Amygdala (tissue), 56 donors: ENCODE data around the gene DNTT.
"Not testable (repeated sequence)": the region's sequence is repeated elsewhere in the genome, so short reads cannot be mapped to it uniquely, and the experiment has no call there.

Experiments
- DNase-seq, 56 donors: peaks; one replicate each; lab custom pipeline; 2025; lab: John Stamatoyannopoulos, UW

DNTT gene

DNA sequence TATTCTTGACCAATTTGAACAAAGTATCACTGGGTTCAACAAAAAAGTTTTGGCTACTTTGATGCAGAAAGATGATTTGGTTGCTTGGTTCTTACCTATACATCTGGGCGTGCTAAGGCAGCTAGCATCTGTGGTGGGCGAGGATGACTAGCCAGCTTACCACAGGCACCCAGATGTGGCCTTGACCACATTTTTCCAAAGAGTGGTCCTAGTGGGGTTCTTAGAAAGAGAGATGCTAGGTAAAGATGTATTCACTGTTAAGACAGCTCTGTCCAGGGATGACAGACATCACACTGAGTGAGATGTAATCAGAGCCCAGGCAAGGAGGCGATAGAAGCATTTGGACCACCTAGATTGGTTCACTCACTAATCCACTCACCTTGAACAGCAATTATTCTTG, 785 bp downstream of the DNTT start:
- no peak for DNase-seq

DNA sequence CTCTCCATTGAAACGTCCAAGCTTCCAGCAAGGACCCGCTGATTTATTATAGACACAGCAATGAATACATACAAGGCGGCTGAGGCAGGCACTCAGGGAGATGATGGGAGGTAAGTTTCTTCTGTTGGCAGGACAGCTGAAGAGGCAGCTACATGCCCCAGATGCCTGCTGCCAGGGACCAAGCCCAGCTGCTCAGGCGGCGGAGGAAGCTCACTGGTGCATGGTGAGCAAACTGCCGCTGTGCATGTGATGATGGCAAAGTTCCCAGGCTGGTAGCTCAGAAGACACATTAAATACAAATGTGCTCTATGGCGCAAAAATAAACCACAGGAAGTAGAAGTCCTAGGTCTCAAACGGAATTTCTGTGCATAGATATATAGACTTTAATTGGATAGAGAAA, 2.3 kb downstream of the DNTT start:
- DNase-seq = peak in 21 of 56 donors; percentile 1 to 48 (median 14)

DNA sequence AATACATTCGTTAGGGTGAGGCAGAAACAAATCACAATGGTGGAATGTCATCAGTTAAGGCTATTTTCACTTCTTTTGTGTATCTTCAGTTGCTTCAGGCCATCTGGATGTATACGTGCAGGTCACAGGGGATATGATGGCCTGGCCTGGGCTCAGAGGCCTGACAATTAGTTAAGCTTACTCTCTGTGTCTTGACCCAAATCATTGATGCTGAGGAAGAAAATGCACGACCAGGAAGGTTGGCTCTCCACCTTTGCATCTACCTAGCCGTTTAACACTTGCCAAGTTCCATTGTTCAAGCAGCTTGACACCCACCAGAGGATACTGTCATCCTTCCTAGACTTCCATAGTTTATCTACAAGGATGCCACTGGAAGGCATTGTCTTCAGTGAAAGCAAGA, 4.6 kb downstream of the DNTT start:
- DNase-seq = not testable (repeated sequence)

DNA sequence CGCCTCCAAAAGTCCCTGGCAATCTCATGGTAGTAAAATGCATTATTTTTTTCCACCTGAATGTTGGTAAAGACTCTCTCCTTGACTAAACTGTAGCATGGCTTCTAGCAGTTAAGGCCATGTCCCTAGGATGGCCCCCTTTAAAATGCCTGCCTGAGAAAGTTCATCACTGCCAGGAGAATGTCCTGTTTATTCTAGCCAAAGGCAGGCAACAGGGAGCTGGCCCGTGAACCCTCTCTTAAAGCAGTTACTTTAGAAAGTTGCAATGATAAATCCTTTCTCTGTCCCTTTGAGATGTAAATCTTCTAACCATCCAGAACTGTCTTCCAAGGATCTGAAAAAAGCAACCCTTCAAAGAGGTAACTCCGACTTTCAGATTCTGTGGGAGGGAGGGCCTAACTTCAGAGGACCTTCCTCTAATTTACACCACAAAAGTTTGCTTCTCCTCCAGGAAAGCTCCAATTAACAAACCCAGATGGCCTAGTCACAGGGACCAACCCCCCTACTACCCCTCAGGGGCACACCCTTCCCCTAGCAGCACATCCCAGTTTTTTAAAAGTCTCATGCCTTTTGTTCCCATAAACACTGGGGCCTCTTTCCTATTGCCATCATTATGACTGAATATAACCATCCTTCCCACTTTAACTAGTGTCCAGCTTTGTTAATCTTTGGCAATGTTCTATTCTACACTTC, 5.5 kb downstream of the DNTT start:
- DNase-seq = no peak

DNA sequence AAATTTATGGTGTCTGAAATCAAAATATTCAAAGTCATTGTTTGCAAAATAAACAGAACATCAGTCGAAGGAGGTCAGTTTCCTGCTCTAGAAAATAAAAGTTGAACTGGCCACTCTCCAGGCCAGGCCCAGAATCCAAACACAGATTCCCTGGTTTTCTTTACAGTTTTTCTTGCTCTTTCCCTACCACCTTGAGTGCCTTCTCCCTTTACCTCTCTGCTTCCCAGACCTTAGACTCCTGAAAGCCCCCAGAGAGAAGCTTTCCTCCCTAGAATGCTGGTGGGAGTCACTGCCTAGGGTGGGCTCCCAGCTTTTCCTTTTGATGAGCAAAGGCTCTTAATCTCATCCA, 6.1 kb downstream of the DNTT start:
- no peak for DNase-seq

DNA sequence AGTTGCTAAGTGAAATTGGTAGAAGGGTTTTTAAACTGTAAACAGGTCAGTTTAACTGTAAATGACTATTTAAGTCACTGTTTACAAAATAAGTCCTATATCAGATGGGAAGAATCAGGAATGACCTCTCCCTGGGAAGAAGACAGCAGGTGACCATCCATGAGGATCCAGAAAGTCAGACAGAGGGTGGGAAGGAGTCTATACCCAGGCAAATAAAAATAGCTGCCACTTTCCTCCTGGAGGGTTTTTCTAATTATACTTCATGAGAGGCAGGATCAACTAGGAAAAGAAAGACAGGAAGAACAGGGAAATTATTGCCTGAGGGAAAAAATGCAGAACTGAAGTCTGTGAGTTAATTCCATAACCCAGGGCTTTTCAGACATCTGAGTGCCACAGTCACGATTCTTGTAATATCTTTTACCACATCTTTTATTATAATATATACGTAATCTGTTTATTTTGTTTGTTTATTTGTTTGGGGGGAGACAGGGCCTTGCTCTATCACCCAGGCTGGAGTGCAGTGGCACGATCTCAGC, 7.0 kb downstream of the DNTT start:
- DNase-seq = no peak

DNA sequence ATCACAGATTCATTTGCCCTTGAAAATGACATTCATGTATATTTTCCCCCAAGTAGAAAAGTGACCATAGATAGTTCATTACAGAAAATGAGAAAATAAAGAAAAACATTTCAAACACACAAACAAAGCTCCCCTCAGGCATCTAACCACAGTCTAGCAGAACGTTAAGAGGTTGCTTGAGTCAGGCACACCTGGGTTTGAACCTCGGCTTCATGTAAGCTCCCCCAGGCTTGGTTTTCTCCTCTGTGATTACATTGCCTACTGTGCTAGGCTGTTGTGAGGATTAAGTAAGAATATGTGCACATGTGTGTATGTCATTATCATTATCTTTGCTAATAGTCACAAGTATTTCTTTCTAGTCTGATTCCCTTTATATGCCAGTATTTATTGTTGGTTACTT, 9.1 kb downstream of the DNTT start:
- DNase-seq = no peak

DNA sequence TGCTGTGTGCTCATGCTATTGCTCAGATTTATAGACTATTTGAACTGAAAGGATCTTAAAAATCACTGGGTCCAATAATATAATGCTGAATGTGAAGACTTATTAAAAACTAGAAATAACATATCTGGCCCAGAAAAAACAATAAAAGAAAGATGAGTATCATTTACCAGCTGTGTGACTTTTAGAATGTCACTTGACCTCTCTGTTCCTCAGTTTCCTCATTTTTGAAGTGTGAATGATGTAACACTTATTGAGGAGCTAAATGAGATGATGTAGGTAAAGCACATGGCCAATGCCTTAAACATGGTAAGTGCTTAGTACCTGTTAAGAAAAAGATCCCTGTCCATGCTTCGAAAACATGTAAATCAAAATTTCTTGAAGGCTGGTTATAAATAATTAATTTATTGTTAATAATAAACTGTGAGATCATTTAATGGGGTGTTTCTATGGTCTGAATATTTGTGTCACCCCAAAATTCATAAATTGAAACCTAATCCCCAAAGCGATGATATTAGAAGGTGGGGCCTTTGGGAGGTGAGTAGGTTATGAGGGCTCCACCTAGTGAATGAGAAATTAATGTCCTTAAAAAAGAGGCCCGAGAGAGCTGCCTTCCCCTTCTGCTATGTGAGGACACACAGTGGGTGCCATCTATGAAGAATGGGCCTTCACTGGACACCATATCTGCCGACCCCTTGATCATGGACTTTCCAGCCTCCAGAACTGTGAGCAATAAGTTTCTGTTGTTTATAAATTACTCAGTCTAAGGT, 13.0 kb downstream of the DNTT start:
- no peak for DNase-seq

DNA sequence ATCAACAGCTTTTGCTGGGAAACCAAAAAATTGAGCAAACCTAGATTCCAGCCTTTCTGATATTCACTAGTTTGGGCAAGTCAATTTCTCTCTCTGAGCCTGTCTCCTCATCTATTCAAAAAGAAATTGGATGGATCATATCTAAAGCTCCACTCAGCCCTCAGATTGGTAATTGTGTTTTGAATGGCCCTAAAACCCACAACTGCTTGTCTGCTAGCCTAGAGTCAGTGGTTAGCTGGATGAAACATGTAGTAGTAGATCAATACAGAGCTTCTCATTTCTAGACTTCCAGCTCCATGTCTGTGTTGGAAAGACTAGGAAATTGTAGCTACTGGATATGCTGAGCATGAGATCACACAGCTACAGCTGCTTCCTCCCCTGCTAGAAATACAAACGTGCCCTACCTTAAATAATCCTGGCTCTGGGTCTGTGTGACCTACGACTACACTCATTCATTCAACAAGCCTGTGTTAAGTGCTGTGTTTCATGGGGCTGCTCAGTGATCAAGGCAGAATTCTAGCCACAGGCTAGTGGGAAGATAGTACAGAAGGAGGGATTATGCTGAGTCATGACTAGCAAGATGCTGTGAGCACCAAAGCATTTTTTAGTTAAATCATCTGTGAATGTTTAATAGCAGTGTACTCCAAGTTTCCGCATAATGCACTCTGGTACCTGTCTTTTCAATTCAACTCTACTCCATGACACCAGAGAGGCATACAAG, 15.7 kb downstream of the DNTT start:
- DNase-seq = peak in 1 of 56 donors; percentile 5

DNA sequence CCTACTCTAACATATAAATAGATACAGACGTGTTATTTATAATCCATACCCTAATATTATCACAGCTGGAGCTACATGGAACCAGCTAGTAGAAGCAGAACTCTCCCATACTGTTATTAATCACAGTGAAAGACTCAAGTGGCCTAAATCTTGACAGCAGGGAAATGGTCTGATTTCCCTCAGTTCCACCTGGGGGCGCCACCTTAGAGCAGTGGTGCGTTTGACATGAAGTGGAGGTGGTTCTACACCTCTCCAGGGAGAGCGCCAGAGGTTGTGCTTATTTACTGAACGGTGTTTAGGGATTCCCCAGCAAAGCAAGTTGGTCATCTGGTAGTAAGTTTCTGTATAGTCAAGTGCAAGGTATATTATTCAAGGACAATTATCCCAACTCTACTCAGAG, 17.6 kb downstream of the DNTT start:
- DNase-seq = no peak

DNA sequence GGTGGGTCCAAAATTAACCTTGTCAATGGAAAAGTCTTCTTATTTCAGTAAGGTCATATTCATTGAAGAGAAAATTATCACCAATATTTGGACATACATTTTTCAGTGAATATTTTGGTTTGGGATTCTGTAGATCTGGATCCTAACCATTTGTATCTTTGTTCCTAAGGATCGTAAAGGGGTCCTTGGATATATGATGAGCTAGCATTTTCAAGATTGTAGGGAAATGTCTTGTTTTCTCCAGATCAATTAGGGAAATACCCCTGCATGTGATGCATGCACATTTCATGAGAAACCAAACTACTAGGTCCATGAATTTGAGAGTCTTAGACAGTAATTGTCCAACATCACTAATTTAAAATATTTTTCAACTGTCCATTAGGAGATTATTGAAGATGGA, 18.0 kb downstream of the DNTT start:
- no peak for DNase-seq

DNA sequence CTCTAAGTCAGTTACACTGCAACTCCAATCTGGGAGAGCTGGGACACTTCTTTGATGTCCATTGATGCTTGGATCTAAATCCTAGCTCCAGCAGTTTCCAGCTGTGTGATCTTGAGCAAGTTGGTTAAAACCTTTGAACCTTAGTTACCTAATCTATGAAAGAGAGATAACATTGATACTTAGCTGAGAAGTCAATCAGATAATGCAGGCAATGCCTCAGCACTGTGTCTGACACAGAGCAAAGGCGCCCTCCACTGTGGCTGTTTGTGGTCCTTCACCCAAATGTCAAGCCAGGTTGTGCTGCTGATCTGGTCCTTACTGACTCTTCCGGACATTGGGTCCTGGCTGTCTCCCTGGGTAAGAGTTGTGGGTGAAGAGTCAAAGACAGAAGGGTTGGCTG, 20.2 kb downstream of the DNTT start:
- DNase-seq = no peak

DNA sequence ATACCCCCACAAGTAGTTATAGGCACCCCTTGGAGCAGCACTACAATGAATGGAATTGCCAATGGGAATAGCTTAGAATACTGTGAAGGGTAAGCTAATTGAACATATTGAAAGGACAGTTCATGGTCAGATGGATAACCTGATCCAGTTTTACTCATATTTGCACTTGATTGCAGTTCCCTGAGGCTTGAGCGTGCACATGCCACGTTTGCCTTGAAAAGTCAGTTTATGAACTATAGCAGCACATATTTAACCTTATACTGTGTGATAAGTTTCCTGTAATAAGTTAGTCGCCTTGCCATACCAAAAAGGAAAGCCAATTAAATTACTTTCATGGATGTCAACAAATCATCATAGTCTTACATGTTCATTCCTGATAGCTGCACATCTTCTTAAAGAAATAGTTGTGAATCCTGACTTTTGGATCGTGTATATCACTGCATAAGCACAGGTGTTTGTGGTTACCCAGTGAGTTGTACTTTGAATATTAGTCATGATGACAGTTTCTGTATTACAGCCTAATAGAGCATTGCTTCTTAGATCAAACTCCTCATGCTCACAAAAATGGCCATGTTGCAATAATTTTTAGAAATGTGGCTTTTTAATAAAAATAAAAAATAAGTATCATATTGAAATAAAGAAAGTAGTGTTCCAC, 21.6 kb downstream of the DNTT start:
- DNase-seq = no peak

DNA sequence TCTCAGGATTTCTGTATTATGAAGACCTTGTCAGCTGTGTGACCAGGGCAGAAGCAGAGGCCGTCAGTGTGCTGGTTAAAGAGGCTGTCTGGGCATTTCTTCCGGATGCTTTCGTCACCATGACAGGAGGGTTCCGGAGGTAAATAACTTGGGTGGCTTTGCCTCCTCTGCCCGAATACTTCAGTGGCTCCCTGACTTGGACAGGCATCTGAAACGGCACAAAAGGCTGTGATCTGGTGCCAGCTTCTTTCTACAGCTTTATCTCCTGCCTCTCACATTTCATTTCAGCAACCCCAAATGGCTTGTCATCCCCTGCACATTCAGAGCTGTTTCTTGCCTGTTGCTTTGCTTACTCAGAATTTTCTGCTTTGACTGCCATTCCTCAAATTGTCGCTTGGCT, 23.2 kb downstream of the DNTT start:
- no peak for DNase-seq

DNA sequence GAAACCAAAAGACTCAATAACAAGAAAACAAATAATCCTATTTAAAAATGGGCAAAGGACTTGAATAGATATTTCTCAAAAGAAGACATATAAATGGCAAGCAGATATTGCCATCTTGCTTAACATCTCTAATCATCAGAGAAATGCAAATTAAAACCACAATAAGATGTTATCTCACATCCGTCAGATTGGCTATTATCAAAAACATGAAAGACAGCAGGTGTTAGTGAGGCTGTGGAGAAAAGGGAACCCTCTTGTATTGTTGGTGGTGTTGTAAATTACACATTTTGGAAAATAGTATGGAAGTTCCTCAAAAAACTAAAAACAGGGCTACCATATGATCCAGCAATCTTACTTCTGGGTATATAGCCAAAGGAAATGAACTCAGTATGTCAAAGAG, 28.9 kb downstream of the DNTT start:
- no peak for DNase-seq

DNA sequence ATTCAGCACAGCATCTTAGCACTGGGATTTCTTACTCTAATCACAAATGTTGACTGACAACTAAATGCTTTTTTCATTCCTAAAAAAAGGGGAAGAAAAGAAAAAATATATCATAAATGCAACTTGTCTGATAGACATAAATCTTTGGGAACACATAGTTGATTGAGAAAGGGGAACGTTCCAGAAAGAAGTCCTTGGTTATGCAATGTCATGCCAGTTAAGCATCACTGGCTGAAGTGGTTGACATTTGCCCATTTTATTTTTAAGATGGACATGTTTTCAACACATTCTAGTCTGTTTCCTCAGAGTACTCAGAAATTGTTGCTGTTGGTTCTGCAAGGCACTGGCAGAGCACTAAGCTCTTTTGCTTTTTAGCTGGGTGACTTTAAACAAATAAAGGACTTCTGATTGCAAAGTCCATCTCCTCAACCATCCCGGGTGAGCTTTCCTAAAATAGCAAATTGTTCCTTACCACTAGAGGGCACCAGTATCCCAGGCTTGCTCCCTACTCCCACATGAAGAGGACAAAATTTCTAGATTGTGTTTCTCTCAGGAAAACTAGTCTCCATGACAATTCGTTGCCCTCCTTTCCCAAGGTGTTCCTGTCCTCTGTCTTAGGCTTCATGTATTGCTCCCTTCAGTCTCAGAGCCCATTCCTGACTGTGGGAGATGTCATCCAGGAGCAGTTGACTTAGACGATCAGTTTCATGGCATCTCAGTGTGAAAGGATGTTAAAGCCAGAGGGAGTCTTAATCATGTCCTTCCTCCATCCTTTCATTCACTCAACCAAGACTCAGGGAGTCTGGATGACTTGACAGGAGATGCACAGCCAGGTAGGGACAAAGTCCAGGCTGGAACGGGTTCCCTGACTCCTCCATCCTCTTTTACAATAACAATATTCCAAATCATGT, 30.6 kb downstream of the DNTT start:
- DNase-seq = peak in 14 of 56 donors; percentile 10 to 62 (median 30)

DNA sequence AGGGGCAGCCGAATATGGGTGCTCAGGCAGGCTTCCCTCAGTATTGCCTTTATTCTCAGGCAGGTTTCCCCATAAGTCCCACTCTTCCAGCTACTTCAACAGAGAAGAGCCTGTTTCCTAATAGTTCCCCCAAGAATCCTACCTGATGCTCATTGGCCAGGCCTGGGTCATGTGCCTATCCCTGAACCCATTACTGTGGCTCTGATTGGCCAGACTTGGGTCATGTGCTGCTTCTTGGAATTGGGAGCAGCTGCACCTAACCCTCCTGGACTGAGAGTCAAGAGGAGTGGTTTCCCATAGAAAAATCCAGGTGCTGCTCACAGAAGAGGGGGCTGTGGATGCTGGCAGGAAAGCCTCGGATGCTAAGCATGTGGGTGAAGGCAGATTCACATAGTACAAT, 32.9 kb downstream of the DNTT start:
- peak in 1 of 56 donors; percentile 10 for DNase-seq

DNA sequence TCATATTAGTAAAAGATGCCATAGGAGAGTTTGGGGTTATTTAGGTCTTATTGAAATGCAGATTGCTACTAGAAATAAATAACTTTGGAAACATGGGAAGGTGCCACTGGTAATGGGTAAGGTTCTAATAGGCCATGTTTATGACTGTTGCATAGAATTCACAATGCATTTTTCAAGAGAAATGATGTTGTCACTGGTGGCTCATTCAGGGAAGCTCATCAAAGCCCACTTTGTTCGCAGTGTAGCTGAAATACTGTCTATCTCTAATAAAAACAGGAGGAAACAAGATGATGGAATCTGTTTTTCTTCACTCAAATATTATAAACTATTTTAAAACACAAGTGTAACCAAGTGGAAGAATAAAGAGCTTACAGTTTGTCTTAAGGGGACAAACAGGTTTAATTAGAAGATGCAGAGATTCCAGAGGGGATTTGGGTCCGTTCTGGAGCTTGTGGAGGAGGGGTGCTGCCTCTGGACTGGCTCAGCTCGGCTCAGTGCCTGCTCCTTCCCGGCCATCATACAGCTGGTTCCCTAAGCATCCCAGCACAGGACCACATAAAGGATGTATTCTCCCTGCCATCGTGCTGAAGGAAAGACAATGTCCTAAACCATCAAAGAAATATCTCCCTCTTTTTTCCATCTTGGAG, 34.2 kb downstream of the DNTT start:
- peak in 11 of 56 donors; percentile 11 to 58 (median 24) for DNase-seq

DNA sequence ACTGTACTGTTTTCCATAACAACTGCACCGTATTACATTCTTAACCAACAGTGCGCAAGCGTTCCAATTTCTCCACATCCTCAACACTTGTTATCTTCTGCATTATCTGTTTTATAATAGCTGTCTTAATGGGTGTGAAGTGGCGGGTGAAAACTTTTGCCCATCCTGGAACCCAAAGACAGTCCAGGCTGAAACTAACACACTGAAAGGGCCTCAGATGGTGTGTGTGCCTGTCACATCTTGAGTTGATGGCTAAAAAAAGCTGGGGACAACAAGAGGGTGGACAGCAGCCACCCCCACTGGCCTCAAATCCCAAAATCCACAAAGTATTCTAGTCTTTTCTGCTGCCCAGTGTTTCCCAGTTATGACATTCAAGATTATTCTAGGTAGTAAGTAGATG, 35.1 kb downstream of the DNTT start:
- DNase-seq = no peak
